Endothelial cell of hepatic sinusoid (primary cell): ENCODE measurements around the gene TNFAIP2.

Experiments used
- in situ Hi-C: cut with HindIII; loops from 2 replicates; pipeline ENCODE4 v1.10.0; 2017; ENCODE audit warnings: low sequenced_read_pairs

TNFAIP2 gene

DNA sequence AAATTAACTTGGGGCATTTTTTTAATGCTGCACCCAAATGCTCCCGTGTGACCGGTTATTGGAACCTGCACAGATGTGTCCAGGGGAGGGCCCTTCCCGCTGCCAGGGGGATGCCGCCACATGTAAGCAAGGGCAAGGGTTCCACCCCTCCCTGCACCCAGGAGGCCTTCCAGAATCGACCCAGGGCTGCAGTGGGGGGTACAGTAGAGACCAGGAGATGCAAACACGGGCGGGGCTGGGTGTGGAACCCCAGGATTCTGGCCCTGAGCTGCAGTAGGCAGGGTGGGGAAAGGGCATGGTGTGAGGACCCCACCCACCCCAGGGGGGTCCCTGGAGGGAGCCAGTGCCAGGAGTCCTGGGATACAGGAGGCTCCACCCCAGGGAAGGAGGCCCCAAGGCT, 54.1 kb downstream of the TNFAIP2 start:
- in situ Hi-C loops, result no loop called here

DNA sequence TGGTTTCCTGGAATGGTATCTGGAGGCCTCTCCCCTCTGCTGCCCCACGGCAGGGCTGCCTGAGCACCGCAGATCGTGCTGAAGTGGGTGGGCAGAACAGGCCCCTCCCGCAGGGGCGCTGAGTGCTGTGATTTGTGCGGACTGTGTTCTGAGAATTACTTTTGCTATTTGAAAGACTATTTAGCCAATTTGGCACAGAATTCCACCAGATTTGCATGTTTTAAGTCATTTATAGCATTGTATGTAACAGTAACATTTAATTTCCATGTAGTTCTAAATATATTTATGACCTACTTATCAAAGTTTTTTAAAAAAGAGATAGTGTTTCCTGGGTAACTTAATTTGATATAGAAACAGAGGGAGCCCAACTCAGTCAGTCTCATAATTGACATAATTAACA, 55.3 kb downstream of the TNFAIP2 start:
- in situ Hi-C loops, result no loop called here

DNA sequence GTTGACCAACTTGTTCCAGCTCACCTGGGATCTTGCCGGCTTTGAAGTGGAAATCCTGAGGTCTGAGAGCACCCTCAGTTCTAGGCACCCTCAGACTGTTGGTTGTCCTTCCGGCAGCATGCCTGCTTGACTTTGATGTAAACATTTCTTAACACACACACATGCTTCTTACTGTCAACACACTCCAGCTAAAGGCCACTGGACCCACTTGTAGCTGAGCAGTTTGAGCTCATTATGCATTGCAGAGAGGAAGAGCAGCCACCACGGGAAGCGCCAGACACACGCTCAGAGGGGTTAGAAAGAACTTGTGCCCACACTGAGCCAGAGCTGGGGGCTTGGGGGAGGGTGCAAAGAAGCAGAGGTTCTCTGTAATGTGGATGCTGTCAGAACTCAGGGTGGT, 55.8 kb downstream of the TNFAIP2 start:
- in situ Hi-C loops, result no loop called here

DNA sequence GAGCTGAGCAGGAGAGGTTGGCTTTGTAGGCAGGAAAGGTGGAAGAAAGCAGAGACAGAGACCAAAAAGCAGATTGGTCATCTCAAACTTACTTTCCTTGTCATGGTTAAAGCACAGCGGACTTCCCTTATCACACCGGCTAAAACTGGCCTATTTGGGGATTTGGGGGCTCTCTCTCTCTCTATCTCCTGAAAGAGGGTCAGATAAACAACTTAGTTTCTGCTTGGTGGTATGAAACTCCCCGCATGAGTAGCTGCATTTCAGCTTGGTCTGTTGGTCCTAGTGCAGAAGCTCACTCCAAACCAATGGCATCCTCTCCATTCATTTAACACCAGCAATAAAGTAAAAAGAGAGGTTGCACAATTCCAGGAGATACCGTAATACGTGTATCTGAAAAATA, 57.1 kb downstream of the TNFAIP2 start:
- in situ Hi-C loops, result loop anchor here (5.0 kb wide), 1 partner anchor 92 kb away; no protein-coding TSS in a partner anchor

DNA sequence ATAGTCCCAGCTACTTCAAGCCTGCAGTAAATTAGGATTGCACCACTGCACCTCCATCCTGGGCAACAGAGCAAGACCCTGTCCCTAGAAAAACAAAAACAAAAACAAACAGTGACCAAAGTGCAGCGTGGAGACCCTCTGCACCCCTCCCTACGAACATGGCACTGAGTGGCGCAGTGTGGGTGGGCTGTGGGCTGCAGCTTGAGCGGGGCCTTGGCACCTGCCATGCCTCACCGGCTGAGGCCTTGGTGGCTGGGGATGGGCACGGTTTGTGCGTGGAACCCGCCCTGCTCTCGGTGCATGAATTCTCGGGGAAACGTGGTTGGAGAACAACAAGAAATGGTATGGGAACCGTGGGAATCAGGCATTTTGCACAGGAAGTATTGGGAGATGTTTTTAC, 60.8 kb downstream of the TNFAIP2 start:
- in situ Hi-C loops, result loop anchor here (5.0 kb wide), 1 partner anchor 88 kb away; no protein-coding TSS in a partner anchor

DNA sequence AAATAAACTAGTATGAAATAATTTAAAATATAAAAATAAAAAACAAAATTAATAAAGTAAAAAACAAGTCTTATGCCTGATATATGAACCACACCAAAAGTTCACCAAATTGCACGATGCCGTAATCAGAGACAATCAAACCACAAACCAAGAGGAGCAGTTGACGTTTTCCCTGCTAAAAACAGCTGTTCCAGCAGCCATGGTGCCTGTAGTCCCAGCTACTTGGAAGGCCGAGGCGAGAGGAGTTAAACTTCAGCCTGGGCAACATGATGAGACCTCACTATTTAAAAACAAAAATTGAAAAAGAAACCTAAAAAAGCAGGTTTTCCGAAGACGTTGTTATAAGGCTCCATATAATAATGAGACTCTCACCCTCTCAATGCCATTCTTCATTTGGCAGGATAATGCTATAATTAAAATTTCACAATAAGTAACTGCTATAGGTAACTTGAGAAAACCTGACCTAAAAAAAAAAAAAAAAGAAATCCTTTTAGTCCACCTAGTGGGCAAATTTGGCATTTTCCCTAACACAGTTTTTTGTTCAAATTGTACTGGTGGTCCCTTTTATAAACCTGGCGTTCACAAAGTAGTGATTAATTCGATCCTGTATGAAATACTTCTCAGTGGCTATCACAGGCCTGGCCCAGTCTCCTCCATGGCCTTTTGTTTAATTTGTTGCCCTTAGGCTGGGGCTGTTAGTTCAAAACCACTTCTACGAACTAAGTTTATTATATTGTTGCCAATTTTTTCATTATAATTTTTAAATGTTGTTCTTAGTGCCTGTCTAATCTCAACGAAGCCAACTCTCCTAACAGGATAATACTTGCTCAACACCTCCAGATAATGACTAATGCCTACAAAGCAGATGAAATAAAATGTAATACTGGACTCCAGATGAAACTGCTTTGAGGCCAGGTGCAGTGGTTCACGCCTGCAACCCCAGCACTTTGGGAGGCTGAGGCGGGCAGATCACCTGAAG, 62.1 kb downstream of the TNFAIP2 start:
- in situ Hi-C loops, result no loop called here

DNA sequence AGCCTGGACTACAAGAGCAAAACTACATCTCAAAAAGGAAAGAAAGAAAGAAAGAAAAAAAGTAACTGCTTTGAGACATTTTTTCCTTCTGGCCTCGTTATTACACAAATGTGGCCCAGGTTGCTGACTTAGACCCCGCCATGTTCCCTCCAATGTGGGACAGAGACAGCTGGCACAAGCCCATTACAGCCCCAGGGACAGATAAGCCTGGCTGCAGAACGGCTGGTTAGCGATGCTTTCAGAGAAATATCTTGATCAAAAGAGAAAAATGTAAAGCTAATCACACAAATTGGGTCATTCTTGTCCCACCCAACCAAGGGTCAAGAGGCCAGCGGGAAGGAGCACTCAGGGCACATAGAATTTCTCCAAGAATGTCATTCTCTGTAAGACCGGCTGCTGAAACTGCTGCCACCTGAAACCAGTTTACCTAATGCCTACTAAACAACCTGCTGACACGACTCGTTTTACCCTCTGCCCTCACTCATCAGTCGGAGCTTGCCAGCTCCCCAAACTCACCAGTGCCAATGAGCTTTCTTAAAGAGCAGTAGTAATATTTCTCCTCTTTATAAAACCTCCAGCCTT, 63.1 kb downstream of the TNFAIP2 start:
- in situ Hi-C loops, result no loop called here
